ENCODE data around the gene ARHGAP44.

GRCh38 chr17:12877953-12878669 is 88.8 kb downstream of the ARHGAP44 start:
- TF ChIP-seq CTCF (IDR thresholded peaks at IDR 0.05; ENCODE audit: extremely low read depth in 1 of 2, insufficient read depth in 1 of 2, low read depth in 1 of 2, low read length in 2 of 2) (no peak), POLR2AphosphoS5 (IDR thresholded peaks at IDR 0.05; ENCODE audit: insufficient read depth, low read depth, low read length) (no peak), POLR2A (IDR thresholded peaks at IDR 0.05; ENCODE audit: low read depth, low read length) (no peak), JUN (IDR thresholded peaks at IDR 0.05; ENCODE audit: borderline replicate concordance, insufficient read depth, insufficient read length, low read depth) (peak; percentile 8), EZH2 (IDR thresholded peaks at IDR 0.05; ENCODE audit: borderline replicate concordance, low read depth, low read length, severe bottlenecking) (no peak), MYC (IDR thresholded peaks at IDR 0.05; ENCODE audit: low read depth, low read length) (no peak), MAX (IDR thresholded peaks at IDR 0.05; ENCODE audit: insufficient read depth, insufficient read length) (no peak), FOS (IDR thresholded peaks at IDR 0.05; ENCODE audit: borderline replicate concordance, insufficient read depth, low read length) (no peak), GATA2 (IDR thresholded peaks at IDR 0.05; ENCODE audit: insufficient read depth, insufficient read length, low read depth, low read length) (no peak)

All from endothelial cell of umbilical vein (primary cell).